B cell (primary cell): ENCODE data around the gene POMT1.

ENCODE experiments used
- CTCF ChIP-seq: fragments of 200-600 bp; IDR thresholded peaks from one replicate; pipeline ENCODE4 v1.8.0; 2022; ENCODE audit warnings: antibody characterized with exemption, mild to moderate bottlenecking
- EZH2 ChIP-seq: IDR thresholded peaks from 2 replicates; pipeline ENCODE4 v1.6.1; 2012; ENCODE audit warnings: borderline replicate concordance, low read depth, mild to moderate bottlenecking, moderate library complexity, low read length; ENCODE audit not compliant: insufficient read depth, poor library complexity, severe bottlenecking

DNA sequence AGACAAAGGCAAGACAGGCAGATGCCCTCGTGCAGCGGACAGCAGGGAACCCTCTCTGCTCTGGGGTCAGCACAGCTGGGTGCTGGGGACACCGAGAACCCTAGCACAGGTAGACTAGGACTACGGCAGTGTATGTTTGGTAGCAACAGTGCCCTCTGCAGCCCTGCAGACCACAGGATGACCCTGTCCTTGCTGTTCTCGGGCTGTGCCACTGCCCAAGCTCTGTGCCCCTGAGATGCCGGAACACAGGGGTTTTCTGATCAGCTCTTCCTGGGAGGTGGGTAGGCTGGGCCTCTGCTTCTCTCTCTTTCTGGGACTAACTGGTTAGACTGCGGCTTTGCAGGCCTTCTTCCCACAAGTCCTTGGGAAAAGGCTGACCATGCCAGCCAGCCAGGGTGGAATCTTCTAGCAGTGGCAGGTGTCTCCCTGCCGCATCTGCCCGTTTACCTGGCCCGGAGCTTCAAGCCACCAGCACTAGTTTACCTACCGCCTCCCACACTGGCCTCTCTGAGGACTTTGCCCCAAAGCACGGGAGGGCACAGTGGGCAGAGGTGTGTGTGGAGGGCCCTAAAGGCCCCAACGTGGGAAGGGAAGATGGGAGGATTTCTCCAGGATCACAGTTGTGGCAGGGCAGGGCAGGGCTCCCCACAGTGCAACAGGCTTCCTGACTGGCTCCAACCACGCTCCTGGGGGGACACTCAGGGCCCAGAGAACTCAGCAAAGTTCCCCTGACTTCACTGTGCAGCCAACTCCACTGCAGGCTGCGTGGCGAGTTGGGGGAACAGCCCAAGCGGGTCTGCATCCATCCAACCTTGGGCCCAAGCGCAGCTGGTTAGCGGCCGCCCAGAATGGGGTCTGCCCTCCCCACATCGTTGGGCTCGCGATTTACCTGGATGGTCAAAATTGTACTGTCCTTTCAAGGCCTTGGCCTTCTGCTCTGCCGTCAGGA, 27.2 kb downstream of the POMT1 start:
- TF ChIP-seq EZH2 = no peak
- no peak for TF ChIP-seq CTCF
